Measurements from ENCODE around the gene ADAMTS4.

Gene ADAMTS4

GRCh38 chr1:161191971-161192370 lies 6.9 kb downstream of the ADAMTS4 start:
- no peak overlapping the region for H3K4ac ChIP-seq (ENCODE audit: low read depth in 1 of 2, low read length in 2 of 2)
- WGBS = 91% methylated on average over 6 of the region's 8 CpGs
- H3K9ac ChIP-seq (ENCODE audit: low read length) = peak overlapping the region; percentile 35
- no peaks in the 10 kb centered on the region for H3K4me1 ChIP-seq (ENCODE audit: control insufficient read depth, insufficient read depth, low read depth, low read length)
- H3K27ac ChIP-seq (ENCODE audit: low read length, poor library complexity, severe bottlenecking) = no peak overlapping the region
- H3K27me3 ChIP-seq (ENCODE audit: control insufficient read depth in 1 of 2, insufficient read depth in 1 of 2, low read length in 2 of 2) = no peaks in the 10 kb centered on the region
- no peak for DNase-seq
- no peak overlapping the region for H2BK12ac ChIP-seq (ENCODE audit: low read length in 2 of 2)
- H2AFZ ChIP-seq (ENCODE audit: low read depth, low read length) = no peak overlapping the region
- H2BK120ac ChIP-seq (ENCODE audit: low read depth, low read length) = no peak overlapping the region
- no peaks in the 10 kb centered on the region for H3K79me1 ChIP-seq (replicated peaks; ENCODE audit: low read length, poor library complexity, severe bottlenecking)
- H3K18ac ChIP-seq (ENCODE audit: low read depth in 1 of 2, low read length in 2 of 2) = no peak overlapping the region
- no peak overlapping the region for H2BK5ac ChIP-seq (ENCODE audit: low read depth, low read length, poor library complexity, severe bottlenecking)
- H2AK5ac ChIP-seq (ENCODE audit: low read length, severe bottlenecking) = no peak overlapping the region
- H3K4me3 ChIP-seq (ENCODE audit: insufficient read depth in 1 of 2, low read depth in 1 of 2, low read length in 2 of 2) = no peak overlapping the region
- H3K9me3 ChIP-seq (ENCODE audit: control insufficient read depth, low read length) = no peaks in the 10 kb centered on the region
- no peak overlapping the region for H4K8ac ChIP-seq (ENCODE audit: low read length)
- no peak overlapping the region for H2BK15ac ChIP-seq (ENCODE audit: low read depth, poor library complexity, severe bottlenecking)
- no peak overlapping the region for H3K14ac ChIP-seq (ENCODE audit: low read length in 2 of 2)
- no peak overlapping the region for H4K91ac ChIP-seq (ENCODE audit: low read length)
- peaks cover 2 to 55% of the 10 kb centered on the region in 2 experiments for H3K36me3 ChIP-seq (ENCODE audit: control insufficient read depth in 1 of 2, insufficient read depth in 2 of 2, low read depth in 1 of 2, low read length in 2 of 2)
- no peak overlapping the region for H3K23ac ChIP-seq (ENCODE audit: low read length in 2 of 2)
- no peak overlapping the region for H3K4me2 ChIP-seq (ENCODE audit: low read length, poor library complexity, severe bottlenecking)

DNA sequence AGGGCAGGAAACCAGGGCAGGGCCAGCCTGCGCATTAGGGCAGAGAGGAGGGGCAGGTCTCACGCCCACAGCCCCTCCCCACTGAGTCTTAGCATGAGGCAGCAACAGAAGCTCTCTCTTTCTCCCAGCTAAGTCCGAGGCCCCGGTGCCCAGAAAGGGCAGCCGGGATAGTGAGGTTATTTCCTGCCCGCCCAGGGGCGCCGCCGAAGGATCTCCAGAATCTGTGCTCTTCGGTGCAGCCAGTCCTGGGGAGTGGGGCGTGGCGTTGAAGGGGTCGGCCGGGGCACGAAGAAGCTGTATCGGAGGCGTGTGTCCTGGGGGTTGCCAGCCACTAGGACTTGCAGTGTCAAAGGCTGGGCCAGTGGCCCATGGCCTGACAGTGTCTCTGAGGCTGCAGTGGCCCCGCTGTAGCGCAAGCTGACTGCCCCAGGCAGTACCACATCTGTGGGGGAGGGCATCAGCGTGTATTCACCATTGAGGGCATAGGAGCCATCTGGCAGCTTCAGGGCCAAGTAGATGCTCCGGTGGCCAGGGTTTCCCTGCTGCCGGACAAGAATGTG lies 7.8 kb downstream of the ADAMTS4 start:
- no peak overlapping the region for H4K91ac ChIP-seq (ENCODE audit: low read length)
- H4K8ac ChIP-seq (ENCODE audit: low read length) = no peak overlapping the region
- no peak overlapping the region for H2AFZ ChIP-seq (ENCODE audit: low read depth, low read length)
- H2BK12ac ChIP-seq (ENCODE audit: low read length in 2 of 2) = no peak overlapping the region
- no peak overlapping the region for H3K27ac ChIP-seq (ENCODE audit: low read length, poor library complexity, severe bottlenecking)
- H2BK120ac ChIP-seq (ENCODE audit: low read depth, low read length) = no peak overlapping the region
- no peak for DNase-seq
- no peak overlapping the region for H2BK5ac ChIP-seq (ENCODE audit: low read depth, low read length, poor library complexity, severe bottlenecking)
- H3K4me3 ChIP-seq (ENCODE audit: insufficient read depth in 1 of 2, low read depth in 1 of 2, low read length in 2 of 2) = no peak overlapping the region
- no peaks in the 10 kb centered on the region for H3K9me3 ChIP-seq (ENCODE audit: control insufficient read depth, low read length)
- H3K18ac ChIP-seq (ENCODE audit: low read depth in 1 of 2, low read length in 2 of 2) = no peak overlapping the region
- H3K23ac ChIP-seq (ENCODE audit: low read length in 2 of 2) = peak overlapping the region in 1 of 2 experiments; percentile 66
- no peak overlapping the region for H3K14ac ChIP-seq (ENCODE audit: low read length in 2 of 2)
- no peaks in the 10 kb centered on the region for H3K4me1 ChIP-seq (ENCODE audit: control insufficient read depth, insufficient read depth, low read depth, low read length)
- H2BK15ac ChIP-seq (ENCODE audit: low read depth, poor library complexity, severe bottlenecking) = no peak overlapping the region
- no peaks in the 10 kb centered on the region for H3K79me1 ChIP-seq (replicated peaks; ENCODE audit: low read length, poor library complexity, severe bottlenecking)
- H3K4me2 ChIP-seq (ENCODE audit: low read length, poor library complexity, severe bottlenecking) = no peak overlapping the region
- H3K27me3 ChIP-seq (ENCODE audit: control insufficient read depth in 1 of 2, insufficient read depth in 1 of 2, low read length in 2 of 2) = no peaks in the 10 kb centered on the region
- WGBS = 80% methylated on average over 22 of the region's 22 CpGs
- H2AK5ac ChIP-seq (ENCODE audit: low read length, severe bottlenecking) = no peak overlapping the region
- H3K4ac ChIP-seq (ENCODE audit: low read depth in 1 of 2, low read length in 2 of 2) = no peak overlapping the region
- peaks cover 2 to 52% of the 10 kb centered on the region in 2 experiments for H3K36me3 ChIP-seq (ENCODE audit: control insufficient read depth in 1 of 2, insufficient read depth in 2 of 2, low read depth in 1 of 2, low read length in 2 of 2)
- H3K9ac ChIP-seq (ENCODE audit: low read length) = peak overlapping the region; percentile 33

DNA sequence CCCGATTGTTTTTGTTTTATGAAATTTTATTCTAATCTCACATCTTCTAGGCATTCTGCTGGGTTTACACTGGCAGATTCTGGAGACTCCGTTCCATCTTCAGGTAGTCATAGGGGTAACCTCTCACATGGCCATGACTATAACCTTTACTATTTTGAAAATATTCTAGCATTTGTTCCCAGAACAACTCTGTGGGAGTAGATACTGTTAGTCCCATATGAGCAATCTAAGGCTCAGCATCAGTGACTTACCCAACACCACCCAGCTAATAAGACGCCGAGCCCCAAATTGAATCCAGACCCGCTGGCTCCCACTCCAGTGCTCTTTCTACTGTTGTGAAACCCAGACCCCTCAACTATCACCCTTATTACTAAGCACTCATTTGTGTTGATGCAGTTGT lies 9.8 kb downstream of the ADAMTS4 start:
- H3K9me3 ChIP-seq (ENCODE audit: control insufficient read depth, low read length) = no peaks in the 10 kb centered on the region
- H2BK12ac ChIP-seq (ENCODE audit: low read length in 2 of 2) = no peak overlapping the region
- H3K4me2 ChIP-seq (ENCODE audit: low read length, poor library complexity, severe bottlenecking) = no peak overlapping the region
- H3K9ac ChIP-seq (ENCODE audit: low read length) = peak overlapping the region; percentile 74
- no peaks in the 10 kb centered on the region for H3K79me1 ChIP-seq (replicated peaks; ENCODE audit: low read length, poor library complexity, severe bottlenecking)
- H3K27me3 ChIP-seq (ENCODE audit: control insufficient read depth in 1 of 2, insufficient read depth in 1 of 2, low read length in 2 of 2) = no peaks in the 10 kb centered on the region
- no peak overlapping the region for H2BK5ac ChIP-seq (ENCODE audit: low read depth, low read length, poor library complexity, severe bottlenecking)
- no peak overlapping the region for H2AK5ac ChIP-seq (ENCODE audit: low read length, severe bottlenecking)
- peaks cover 2 to 34% of the 10 kb centered on the region in 2 experiments for H3K36me3 ChIP-seq (ENCODE audit: control insufficient read depth in 1 of 2, insufficient read depth in 2 of 2, low read depth in 1 of 2, low read length in 2 of 2)
- H3K27ac ChIP-seq (ENCODE audit: low read length, poor library complexity, severe bottlenecking) = no peak overlapping the region
- no peak overlapping the region for H3K4me3 ChIP-seq (ENCODE audit: insufficient read depth in 1 of 2, low read depth in 1 of 2, low read length in 2 of 2)
- no peak overlapping the region for H3K23ac ChIP-seq (ENCODE audit: low read length in 2 of 2)
- H3K4me1 ChIP-seq (ENCODE audit: control insufficient read depth, insufficient read depth, low read depth, low read length) = peaks cover 2% of the 10 kb centered on the region
- no peak overlapping the region for H4K91ac ChIP-seq (ENCODE audit: low read length)
- WGBS = 100% methylated on average over 5 of the region's 5 CpGs
- no peak overlapping the region for H2BK15ac ChIP-seq (ENCODE audit: low read depth, poor library complexity, severe bottlenecking)
- H3K14ac ChIP-seq (ENCODE audit: low read length in 2 of 2) = no peak overlapping the region
- H3K4ac ChIP-seq (ENCODE audit: low read depth in 1 of 2, low read length in 2 of 2) = no peak overlapping the region
- H4K8ac ChIP-seq (ENCODE audit: low read length) = no peak overlapping the region
- DNase-seq = no peak
- no peak overlapping the region for H3K18ac ChIP-seq (ENCODE audit: low read depth in 1 of 2, low read length in 2 of 2)
- no peak overlapping the region for H2AFZ ChIP-seq (ENCODE audit: low read depth, low read length)
- H2BK120ac ChIP-seq (ENCODE audit: low read depth, low read length) = no peak overlapping the region

DNA sequence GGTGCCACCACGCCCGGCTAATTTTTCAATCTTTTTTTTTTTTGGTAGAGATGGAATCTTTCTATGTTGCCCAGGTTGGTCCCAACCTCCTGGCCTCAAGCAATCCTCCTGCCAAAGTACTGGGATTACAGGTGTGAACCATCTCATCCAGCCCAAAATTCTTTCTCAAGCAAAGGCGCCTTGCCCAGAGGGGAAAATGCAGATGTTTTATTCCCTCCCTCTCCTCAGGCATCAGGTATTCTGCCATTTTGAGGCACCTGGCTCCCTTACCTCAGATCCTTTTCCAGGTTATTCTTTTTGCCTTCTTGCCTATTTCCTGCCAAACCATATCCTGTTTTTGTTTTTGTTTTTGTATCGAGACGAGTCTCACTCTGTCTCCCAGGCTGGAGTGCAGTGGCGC lies 10.5 kb downstream of the ADAMTS4 start:
- Histone ChIP-seq H3K9ac (ENCODE audit: low read length) (peak overlapping the region; percentile 30), H3K4me2 (ENCODE audit: low read length, poor library complexity, severe bottlenecking) (no peak overlapping the region), H3K9me3 (ENCODE audit: control insufficient read depth, low read length) (no peaks in the 10 kb centered on the region)

More for the DNA sequence above, 10.5 kb downstream of the ADAMTS4 start:
- Histone ChIP-seq H3K36me3 (ENCODE audit: control insufficient read depth in 1 of 2, insufficient read depth in 2 of 2, low read depth in 1 of 2, low read length in 2 of 2) (peaks cover 0 to 28% of the 10 kb centered on the region in 2 experiments), H4K91ac (ENCODE audit: low read length) (no peak overlapping the region), H2BK15ac (ENCODE audit: low read depth, poor library complexity, severe bottlenecking) (no peak overlapping the region), H3K23ac (ENCODE audit: low read length in 2 of 2) (no peak overlapping the region), H3K27me3 (ENCODE audit: control insufficient read depth in 1 of 2, insufficient read depth in 1 of 2, low read length in 2 of 2) (no peaks in the 10 kb centered on the region), H3K79me1 (replicated peaks; ENCODE audit: low read length, poor library complexity, severe bottlenecking) (no peaks in the 10 kb centered on the region), H2BK5ac (ENCODE audit: low read depth, low read length, poor library complexity, severe bottlenecking) (no peak overlapping the region), H2AFZ (ENCODE audit: low read depth, low read length) (no peak overlapping the region), H2BK12ac (ENCODE audit: low read length in 2 of 2) (no peak overlapping the region), H4K8ac (ENCODE audit: low read length) (no peak overlapping the region), H3K14ac (ENCODE audit: low read length in 2 of 2) (no peak overlapping the region), H3K4me1 (ENCODE audit: control insufficient read depth, insufficient read depth, low read depth, low read length) (peaks cover 2% of the 10 kb centered on the region), H3K4ac (ENCODE audit: low read depth in 1 of 2, low read length in 2 of 2) (no peak overlapping the region), H3K4me3 (ENCODE audit: insufficient read depth in 1 of 2, low read depth in 1 of 2, low read length in 2 of 2) (no peak overlapping the region), H3K27ac (ENCODE audit: low read length, poor library complexity, severe bottlenecking) (no peak overlapping the region), H2AK5ac (ENCODE audit: low read length, severe bottlenecking) (no peak overlapping the region), H2BK120ac (ENCODE audit: low read depth, low read length) (no peak overlapping the region), H3K18ac (ENCODE audit: low read depth in 1 of 2, low read length in 2 of 2) (no peak overlapping the region)
- 90% methylated on average over 4 of the region's 6 CpGs for WGBS
- DNase-seq = no peak
